Adipose tissue (tissue), 3 donors: ENCODE data around the gene DNASE2. TPM values are rescaled to one million over a fixed set of nuclear protein-coding genes. Genes with fewer than 3 reads are reported as not detected.

Experiments
- H3K27ac ChIP-seq: one replicate; pipeline ENCODE4 v1.5.1; 2013; ENCODE audit warnings: low read depth, low read length
- WGBS, 3 donors: extraction: QIAGEN DNeasy Blood & Tissue Kit; methylation state at CpG; one replicate each; pipeline ENCODE4 v1.1.7; 2013; 5-methylcytosine and 5-hydroxymethylcytosine counted together
- polyA plus RNA-seq, 3 donors: library from polyadenylated mRNA; stranded (reverse); fragments of 200-250 nt; gene quantifications; one replicate each; pipeline ENCODE4 v1.2.3, GENCODE V29; 2013
- donor health status: healthy with polysubstance abuse.
- donor health status: Bipolar disorder and iron deficiency.
- donor health status: healthy.

DNASE2 gene
- polyA plus RNA-seq, 3 donors: 15.6 to 29.0 (median 28.1) TPM

DNA sequence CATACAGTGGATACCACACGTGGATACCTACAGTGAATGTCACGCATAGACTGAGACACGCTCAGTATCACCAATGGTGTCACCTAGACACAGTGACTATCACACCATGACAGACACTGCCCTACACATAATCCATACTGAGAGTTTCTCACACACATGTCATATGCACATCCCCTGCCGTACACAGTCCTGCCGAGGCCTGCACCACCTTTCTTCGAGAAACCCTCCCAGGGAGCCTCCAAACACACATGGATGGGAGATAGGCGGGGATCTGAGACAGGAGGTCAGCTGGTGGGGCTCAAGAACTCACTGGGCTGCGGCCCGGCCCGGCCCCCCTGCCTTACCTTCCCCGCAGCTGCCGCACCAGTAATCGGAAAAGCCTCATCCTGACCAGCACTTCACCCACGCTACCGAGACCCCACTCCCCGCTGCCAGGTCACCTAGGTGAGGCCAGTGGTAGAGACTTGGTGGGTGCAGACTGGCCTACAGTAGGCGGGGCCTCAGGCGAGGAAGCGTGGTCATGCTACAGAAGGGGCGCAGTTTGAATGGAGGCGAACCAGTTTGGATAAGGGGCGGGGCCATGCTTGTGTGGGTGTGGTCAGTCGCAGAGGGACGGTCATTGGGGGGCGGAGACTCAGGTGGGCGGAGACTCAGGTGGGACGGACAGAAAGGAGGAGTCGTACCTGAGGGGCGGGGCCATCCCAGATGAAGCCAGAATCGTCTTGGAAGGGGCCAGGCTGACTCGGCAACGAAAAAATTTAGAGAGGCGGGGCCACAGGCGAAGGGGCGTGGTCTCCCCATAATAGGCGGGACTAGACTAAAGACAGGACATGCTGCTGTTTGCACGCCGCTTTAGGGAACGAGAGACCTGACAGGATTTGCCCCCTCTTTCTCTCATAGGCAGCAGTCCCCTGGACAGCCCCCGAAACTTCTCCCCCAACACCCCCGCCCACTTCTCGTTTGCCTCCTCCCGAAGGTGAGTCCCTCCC, 40.9 kb downstream of the DNASE2 start:
- WGBS, 3 donors: 24 to 27% (median 25%) methylated on average over 40 to 43 of the region's 43 CpGs
- no peak overlapping the region for H3K27ac ChIP-seq

DNA sequence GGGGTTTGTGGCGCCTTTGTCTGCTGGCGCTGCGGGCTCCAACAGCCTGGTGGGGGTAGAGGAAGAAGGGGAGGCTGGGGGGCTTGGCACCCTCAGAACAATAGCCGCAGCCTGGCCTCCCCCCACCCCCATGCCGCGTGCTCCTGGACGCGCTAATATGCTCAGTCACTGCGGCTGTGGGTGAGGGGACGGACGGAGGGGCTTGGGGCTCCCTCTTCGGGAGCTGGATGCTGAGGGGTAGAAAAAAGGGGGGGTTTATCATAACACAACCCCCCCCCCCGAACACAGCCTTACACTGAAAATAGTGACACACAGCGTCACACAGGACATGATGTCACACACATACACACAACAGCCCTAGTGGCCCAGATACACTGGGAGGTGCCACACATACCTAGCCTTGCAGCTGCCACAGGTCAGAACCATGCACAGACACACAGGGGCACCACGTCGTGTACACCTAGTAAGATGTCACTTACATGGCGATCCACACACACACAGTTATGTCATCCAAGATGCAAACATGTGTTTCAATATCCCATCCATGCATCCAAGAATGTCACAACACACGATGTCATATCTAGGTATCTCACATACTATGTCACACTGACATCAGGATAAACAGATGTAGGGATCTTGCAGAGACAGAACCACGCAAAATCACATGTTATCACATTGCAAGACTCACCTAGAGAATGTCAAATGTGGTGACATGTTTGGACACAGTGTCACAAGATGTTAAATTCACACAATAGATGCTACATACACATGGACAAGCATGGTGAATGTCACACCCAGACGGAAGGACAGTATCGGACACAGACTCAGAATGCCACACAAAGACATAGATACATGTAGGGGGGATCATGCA, 42.1 kb downstream of the DNASE2 start:
- WGBS, 3 donors: 22 to 23% (median 23%) methylated on average over 18 to 21 of the region's 21 CpGs

GRCh38 chr19:12838182-12838885, 42.9 kb downstream of the DNASE2 start, which contains the start of gene MAST1:
MAST1 (plus strand) TSS chr19:12838515; CDS start chr19:12838573, 58 bp downstream.
- 0 to 2% (median 2%) methylated on average over 37 to 68 of the region's 69 CpGs for WGBS, 3 donors
- no peak within 1 kb of the TSS for H3K27ac ChIP-seq

More for the DNA sequence above, 42.1 kb downstream of the DNASE2 start:
- H3K27ac ChIP-seq: no peak overlapping the region

DNA sequence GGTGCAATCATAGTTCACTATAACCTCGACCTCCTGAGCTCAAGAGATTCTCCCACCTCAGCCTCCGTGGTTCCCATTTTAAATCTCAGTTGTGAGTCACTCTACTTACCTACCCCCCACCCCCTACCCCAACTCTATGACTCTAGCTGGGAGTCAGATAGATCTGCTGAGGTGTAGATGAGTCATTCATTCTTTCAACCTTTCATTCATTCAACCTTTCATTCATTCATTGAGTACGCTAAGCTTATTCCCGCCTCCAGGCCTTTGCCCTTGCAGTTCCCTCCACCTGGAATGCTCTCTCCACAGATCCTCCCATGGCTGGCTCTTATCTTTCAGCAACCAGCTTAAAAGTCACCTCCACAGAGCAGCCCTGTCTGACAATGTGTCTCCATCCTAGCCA, 44.0 kb downstream of the DNASE2 start:
- H3K27ac ChIP-seq: no peak overlapping the region
- 71 to 84% (median 80%) methylated on average over 4 of the region's 4 CpGs for WGBS, 3 donors

- WGBS, 3 donors: 5% methylated on average over 6 of the region's 6 CpGs
These were observed 44.8 kb downstream of the DNASE2 start for GRCh38 chr19:12836529-12836863.

DNA sequence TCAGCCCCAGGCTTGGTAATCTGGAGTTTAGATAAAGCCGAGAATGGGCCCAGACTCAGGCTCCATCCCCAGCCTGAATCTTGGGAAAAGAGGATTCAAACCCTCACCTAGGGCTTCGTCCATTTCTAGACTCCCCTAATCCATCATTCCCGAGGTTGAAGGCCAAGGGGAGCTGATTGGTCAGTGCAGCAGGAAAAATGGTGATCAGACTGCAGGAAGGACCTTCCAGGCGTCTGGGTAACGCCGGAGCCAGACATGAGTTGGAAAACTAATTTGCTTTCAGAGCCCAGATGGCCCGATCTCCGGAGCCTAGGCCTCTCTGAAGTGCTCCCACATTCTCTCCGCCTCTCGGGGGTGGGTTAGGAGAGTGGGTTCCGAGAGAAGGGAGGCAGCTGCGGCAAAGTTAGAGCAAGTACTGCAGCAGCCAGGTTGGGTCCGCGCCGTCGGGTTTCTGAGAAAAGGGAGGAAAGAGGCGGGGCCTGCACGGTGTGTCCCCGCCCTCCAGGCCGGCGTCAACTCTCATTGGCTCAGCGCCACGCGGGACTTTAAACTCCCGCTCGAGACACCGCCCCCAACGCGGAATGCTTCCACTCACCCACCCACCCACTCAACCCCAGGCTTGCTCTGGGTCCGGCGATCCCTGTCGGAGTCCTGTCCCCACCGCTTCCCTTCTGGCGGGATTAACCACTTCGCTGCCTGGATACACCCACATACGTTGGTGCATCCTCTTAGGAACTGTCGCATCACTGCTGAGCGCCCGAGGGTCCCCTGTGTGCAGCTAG, 46.1 kb downstream of the DNASE2 start:
- 6 to 8% (median 6%) methylated on average over 39 of the region's 39 CpGs for WGBS, 3 donors

More at GRCh38 chr19:12836529-12836863, 44.8 kb downstream of the DNASE2 start:
- H3K27ac ChIP-seq: no peak overlapping the region

DNA sequence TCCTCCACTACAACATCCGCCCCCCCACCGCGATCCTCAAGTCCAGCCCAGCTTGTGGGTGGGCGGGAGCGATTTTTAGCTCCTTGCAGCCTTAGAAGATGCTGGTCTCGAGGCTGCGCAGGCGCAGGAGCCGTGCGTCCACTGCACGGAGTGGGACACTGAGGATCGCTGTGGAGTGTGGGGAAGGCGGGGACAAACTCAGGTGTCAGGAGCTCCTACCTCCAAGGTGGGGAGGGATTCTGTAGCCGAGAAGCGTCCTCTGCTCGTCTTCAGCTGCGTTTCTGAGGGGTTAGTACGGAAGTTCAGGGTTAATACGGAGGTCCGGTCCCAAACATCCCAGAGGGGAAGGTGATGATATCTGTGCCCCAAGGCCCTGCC, 46.7 kb downstream of the DNASE2 start, which contains the start of gene RTBDN:
RTBDN (minus strand) TSS at position 14 of the 378 bp plus-strand sequence. CDS start 4,600 bp downstream, outside the sequence.
- WGBS, 3 donors: 8 to 9% (median 8%) methylated on average over 20 of the region's 20 CpGs
- H3K27ac ChIP-seq: no peak within 1 kb of the TSS

More for the DNA sequence above, 46.1 kb downstream of the DNASE2 start:
- H3K27ac ChIP-seq: no peak overlapping the region

DNA sequence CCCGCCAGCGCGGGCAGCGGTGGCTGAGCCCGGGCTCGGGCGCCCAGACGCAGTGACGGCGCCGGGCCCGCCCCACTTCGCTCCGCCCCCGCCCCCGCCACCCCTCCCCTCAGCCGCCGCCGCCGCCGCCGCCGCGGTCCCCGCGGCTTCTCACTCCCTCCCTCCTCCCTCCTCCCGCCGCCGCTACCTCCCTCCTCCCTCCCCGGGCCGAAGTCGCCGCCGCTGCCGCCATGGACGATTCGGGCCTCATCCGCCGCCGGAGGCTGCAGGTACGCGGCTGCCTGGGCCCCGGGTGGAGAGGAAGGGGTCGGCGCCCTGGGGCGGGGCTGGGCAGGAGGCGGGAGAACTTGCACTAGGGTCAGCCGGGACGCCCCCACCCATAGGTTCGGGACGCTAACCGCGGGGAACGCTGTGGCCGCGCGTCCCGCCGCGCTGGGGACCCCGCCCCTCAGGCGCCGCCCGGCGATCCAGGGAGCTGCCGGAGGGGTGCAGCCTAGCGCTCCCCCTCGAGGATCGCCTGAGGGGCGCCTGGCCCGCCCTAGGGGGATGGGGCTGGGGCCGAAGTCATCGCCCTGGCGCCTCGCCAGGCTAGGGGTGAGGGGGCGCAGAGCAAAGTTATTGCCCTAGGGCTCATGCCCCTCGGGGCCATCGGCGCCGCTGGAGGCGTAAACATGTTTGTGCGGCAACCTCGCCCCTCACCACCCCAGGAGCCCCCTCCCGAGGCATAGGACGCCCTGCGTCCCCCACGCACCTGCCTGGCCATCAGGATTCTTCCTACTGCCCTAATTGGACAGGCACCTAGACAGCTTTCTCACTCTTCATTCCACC, 47.3 kb downstream of the DNASE2 start:
- 1% methylated on average over 30 to 82 of the region's 87 CpGs for WGBS, 3 donors
- no peak overlapping the region for H3K27ac ChIP-seq

DNA sequence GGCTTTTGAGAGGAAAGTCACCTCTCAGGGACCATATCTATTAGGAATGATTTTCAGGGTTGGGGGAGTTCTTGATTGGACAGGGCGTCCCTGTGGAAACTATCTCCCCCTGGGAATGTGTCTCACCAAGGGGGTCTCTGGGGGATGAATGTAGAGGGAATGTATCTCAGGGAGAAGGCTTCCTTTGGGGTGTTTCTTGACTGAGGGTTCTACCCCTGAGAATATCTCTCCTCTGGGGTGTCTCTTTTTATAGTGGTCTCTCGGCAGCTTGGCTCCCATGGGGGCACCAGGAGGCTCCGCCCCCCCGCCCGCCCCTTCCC, 47.9 kb downstream of the DNASE2 start:
- 1 to 2% (median 2%) methylated on average over 3 to 5 of the region's 5 CpGs for WGBS, 3 donors
- no peak overlapping the region for H3K27ac ChIP-seq

DNA sequence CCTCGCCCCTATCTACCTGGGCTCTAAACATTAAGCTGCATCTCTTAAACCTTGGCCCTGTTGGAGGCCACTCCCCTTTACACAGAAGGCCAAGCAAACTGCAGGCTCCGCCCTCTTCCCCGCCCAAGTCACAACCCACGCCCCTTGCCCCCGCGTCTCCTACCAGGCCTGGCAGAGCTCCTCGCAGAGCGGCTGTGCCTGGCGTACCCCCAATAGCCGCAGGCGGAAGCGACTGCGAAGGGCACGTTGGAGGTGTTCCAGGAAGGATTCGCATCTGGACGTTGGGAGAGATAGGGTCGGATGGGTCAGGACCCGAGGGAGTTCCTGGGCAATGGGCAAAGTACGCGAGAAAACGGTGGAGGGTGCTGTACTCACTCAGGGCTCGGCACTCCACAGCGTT, 52.8 kb downstream of the DNASE2 start:
- no peak overlapping the region for H3K27ac ChIP-seq
- 3 to 9% (median 8%) methylated on average over 23 of the region's 23 CpGs for WGBS, 3 donors

DNA sequence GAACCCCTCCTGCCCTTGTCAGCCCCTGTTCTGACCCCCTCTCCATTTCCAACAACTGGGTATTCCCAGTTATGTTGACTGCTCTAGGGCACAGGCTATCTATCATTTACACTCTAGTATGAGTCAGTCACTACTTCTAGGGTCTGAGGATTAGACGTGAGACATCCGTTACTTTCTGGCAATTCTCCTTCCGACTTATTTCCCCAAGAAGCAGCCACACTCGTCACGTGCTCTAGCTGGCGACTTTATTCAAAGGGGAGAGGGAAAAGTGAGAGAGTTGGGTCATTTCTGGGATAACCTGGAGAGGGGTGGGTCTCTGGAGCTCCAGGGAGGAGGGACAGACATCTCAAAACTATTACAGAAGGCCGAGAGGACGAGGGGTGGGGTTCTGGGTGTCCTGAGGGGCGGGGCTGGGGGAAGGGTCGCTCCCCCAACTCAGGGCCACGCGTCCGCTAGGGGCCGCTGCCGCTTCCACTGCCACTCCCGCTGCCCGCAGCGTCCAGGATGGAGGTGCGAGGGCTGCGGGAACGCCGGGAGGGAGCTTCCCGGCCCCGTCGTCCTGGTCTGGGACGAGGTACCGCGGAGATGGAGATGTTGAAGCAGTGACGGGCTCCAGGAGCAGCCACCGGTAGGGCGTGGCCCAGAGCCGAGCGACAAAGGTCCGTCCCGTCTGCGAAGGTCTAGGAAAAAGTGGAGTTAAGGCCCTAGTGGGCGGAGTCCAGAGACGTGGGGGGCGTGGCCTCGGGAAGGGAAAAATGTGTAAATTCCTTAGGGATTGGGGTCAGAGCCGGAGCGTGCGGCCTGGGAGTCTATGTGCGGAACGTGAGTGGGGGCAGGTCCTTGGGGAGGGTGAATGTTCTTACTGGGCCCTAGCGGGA, 55.8 kb downstream of the DNASE2 start:
- WGBS, 3 donors: 5 to 7% (median 6%) methylated on average over 40 to 46 of the region's 46 CpGs
- H3K27ac ChIP-seq: no peak overlapping the region

Other genes with a start within 250 kb of the DNASE2 start
- gene MAN2B1, start 214.7 kb downstream of the DNASE2 start, polyA plus RNA-seq: 10 to 100 TPM; 26.7 to 68.3 (median 44.5) TPM
- 10 to 100 TPM; 11.0 to 16.3 (median 11.8) TPM for gene WDR83, start 214.6 kb downstream of the DNASE2 start, polyA plus RNA-seq
- gene DHPS, start 199.6 kb downstream of the DNASE2 start, polyA plus RNA-seq: 10 to 100 TPM; 55.8 to 69.6 (median 68.3) TPM
- not detected for gene GNG14, start 193.5 kb downstream of the DNASE2 start, polyA plus RNA-seq
- gene FBXW9, start 184.8 kb downstream of the DNASE2 start, polyA plus RNA-seq: 1 to 10 TPM; 3.9 to 7.4 (median 6.6) TPM
- 10 to 100 TPM; 14.3 to 36.9 (median 21.9) TPM for gene TNPO2, start 157.5 kb downstream of the DNASE2 start, polyA plus RNA-seq
- 100 to 1,000 TPM; 143 to 267 (median 219) TPM for gene TRIR, start 146.8 kb downstream of the DNASE2 start, polyA plus RNA-seq
- gene GET3, start 144.0 kb downstream of the DNASE2 start, polyA plus RNA-seq: 10 to 100 TPM; 50.9 to 94.1 (median 93.1) TPM
- gene BEST2, start 129.7 kb downstream of the DNASE2 start, polyA plus RNA-seq: under 1 TPM in 1 of 3 donors, not detected in 2; 0.07 TPM
- 100 to 1,000 TPM in 1 of 3 donors, 10 to 100 TPM in 2; 41.1 to 210 (median 57.2) TPM for gene HOOK2, start 105.9 kb downstream of the DNASE2 start, polyA plus RNA-seq
- 1,000 to 10,000 TPM in 2 of 3 donors, 100 to 1,000 TPM in 1; 120 to 1,553 (median 1,136) TPM for gene JUNB, start 90.0 kb downstream of the DNASE2 start, polyA plus RNA-seq
- gene PRDX2, start 79.6 kb downstream of the DNASE2 start, polyA plus RNA-seq: 100 to 1,000 TPM; 159 to 386 (median 207) TPM
- gene THSD8, start 79.4 kb downstream of the DNASE2 start, polyA plus RNA-seq: 1 to 10 TPM in 1 of 3 donors, under 1 TPM in 2; 0.38 to 1.8 (median 0.52) TPM
- 1 to 10 TPM; 3.3 to 6.4 (median 5.6) TPM for gene RNASEH2A, start 74.9 kb downstream of the DNASE2 start, polyA plus RNA-seq
- gene RTBDN, start 46.9 kb downstream of the DNASE2 start, polyA plus RNA-seq: under 1 TPM in 2 of 3 donors, not detected in 1; 0.10 to 0.46 TPM
- 1 to 10 TPM in 1 of 3 donors, under 1 TPM in 1, not detected in 1; 0.18 to 2.3 TPM for gene MAST1, start 42.9 kb downstream of the DNASE2 start, polyA plus RNA-seq
- gene KLF1, start 5.8 kb upstream of the DNASE2 start, polyA plus RNA-seq: under 1 TPM in 2 of 3 donors, not detected in 1; 0.04 to 0.07 TPM
- 10 to 100 TPM; 27.2 to 73.8 (median 27.3) TPM for gene GCDH, start 9.7 kb upstream of the DNASE2 start, polyA plus RNA-seq
- 1 to 10 TPM in 1 of 3 donors, under 1 TPM in 1, not detected in 1; 0.05 to 1.2 TPM for gene SYCE2, start 37.8 kb upstream of the DNASE2 start, polyA plus RNA-seq
- gene FARSA, start 52.3 kb upstream of the DNASE2 start, polyA plus RNA-seq: 10 to 100 TPM; 34.0 to 47.6 (median 35.0) TPM
- 100 to 1,000 TPM; 215 to 433 (median 312) TPM for gene CALR, start 57.2 kb upstream of the DNASE2 start, polyA plus RNA-seq
- 100 to 1,000 TPM in 2 of 3 donors, 10 to 100 TPM in 1; 58.1 to 159 (median 133) TPM for gene RAD23A, start 64.4 kb upstream of the DNASE2 start, polyA plus RNA-seq
- 10 to 100 TPM; 34.2 to 51.5 (median 38.2) TPM for gene GADD45GIP1, start 75.8 kb upstream of the DNASE2 start, polyA plus RNA-seq
- under 1 TPM; 0.04 to 0.11 (median 0.05) TPM for gene DAND5, start 88.1 kb upstream of the DNASE2 start, polyA plus RNA-seq
- 10 to 100 TPM; 12.3 to 88.6 (median 77.6) TPM for gene NFIX, start 114.0 kb upstream of the DNASE2 start, polyA plus RNA-seq
- 10 to 100 TPM in 1 of 3 donors, 1 to 10 TPM in 2; 1.9 to 10.3 (median 7.9) TPM for gene LYL1, start 221.4 kb upstream of the DNASE2 start, polyA plus RNA-seq
- gene TRMT1, start 235.3 kb upstream of the DNASE2 start, polyA plus RNA-seq: 10 to 100 TPM; 25.0 to 38.9 (median 36.7) TPM
- gene NACC1, start 236.8 kb upstream of the DNASE2 start, polyA plus RNA-seq: 10 to 100 TPM in 2 of 3 donors, 1 to 10 TPM in 1; 7.9 to 21.0 (median 16.1) TPM